ENCODE data around the gene PRDM8. TPM values are rescaled to one million over a fixed set of nuclear protein-coding genes. Genes with fewer than 3 reads are reported as not detected.

The PRDM8 gene
- total and polyA plus RNA-seq, 2 donors (not counting 1 experiment from before 2014, with no cell fraction given): 20.0 to 35.6 TPM

GRCh38 chr4:80155316-80155982 is 41.9 kb upstream of the PRDM8 start:
- peaks cover 3% of the 10 kb centered on the region for H3K9me3 Mint-ChIP-seq (ENCODE audit: insufficient read depth)
- H3K4me3 Mint-ChIP-seq: no peak overlapping the region
- Histone ChIP-seq H4K20me1 (ENCODE audit: control insufficient read depth, insufficient read depth, low read length, poor library complexity, severe bottlenecking) (no peaks in the 10 kb centered on the region), H3K27me3 (replicated peaks in 1 of 4; ENCODE audit: control extremely low read depth in 1 of 4, control insufficient read depth in 3 of 4, insufficient read depth in 4 of 4, low read length in 3 of 4) (no peaks in the 10 kb centered on the region), H3K36me3 (replicated peaks in 1 of 2; ENCODE audit: control extremely low read depth in 1 of 2, control insufficient read depth in 1 of 2, extremely low read depth in 1 of 2, insufficient read depth in 2 of 2, low read length in 1 of 2) (no peaks in the 10 kb centered on the region), H3K4me3 (ENCODE audit: control extremely low read depth in 1 of 5, extremely low read depth in 1 of 5, insufficient read depth in 1 of 5, low read depth in 2 of 5, low read length in 4 of 5) (no peak overlapping the region), H3K9me3 (ENCODE audit: control extremely low read depth in 1 of 3, control insufficient read depth in 2 of 3, insufficient read depth in 1 of 3, low read length in 2 of 3) (peaks cover 0 to 2% (median 0%) of the 10 kb centered on the region in 3 donors), H3K79me2 (ENCODE audit: control insufficient read depth, insufficient read depth, low read length) (no peaks in the 10 kb centered on the region), H3K9ac (ENCODE audit: low read length) (no peak overlapping the region), H3K4me1 (ENCODE audit: control insufficient read depth in 2 of 2, insufficient read depth in 2 of 2, low read length in 2 of 2) (no peaks in the 10 kb centered on the region), H3K27ac (ENCODE audit: low read length in 2 of 2) (no peak overlapping the region), H3K4me2 (replicated peaks; ENCODE audit: low read depth, low read length, poor library complexity, severe bottlenecking) (no peak overlapping the region), H2AFZ (ENCODE audit: insufficient read depth, low read depth, low read length, poor library complexity, severe bottlenecking) (no peak overlapping the region)
- WGBS (ENCODE audit: insufficient coverage): no CpG with 5 or more reads among the region's 2 CpGs
- ATAC-seq (ENCODE audit: low read depth) (no peak), DNase-seq (no peak)
- H3K4me1 Mint-ChIP-seq: no peaks in the 10 kb centered on the region
- intact Hi-C loops (cut with micrococcal nuclease): no loop called here
- peaks cover 11% of the 10 kb centered on the region for H3K27me3 Mint-ChIP-seq
- no peak for TF ChIP-seq CTCF (IDR thresholded peaks at IDR 0.05)
- TF ChIP-seq EZH2 (IDR thresholded peaks at IDR 0.05; ENCODE audit: borderline replicate concordance, insufficient read depth, low read depth, low read length, poor library complexity, severe bottlenecking): no peak
- ChIA-PET CTCF (interaction anchor here (1.0 to 1.5 kb wide), 2 partner anchors 16 to 28 kb away, joined by 3 to 5 read pairs; no protein-coding TSS in a partner anchor), POLR2A (no interaction called here)
- H3K27ac Mint-ChIP-seq: no peak overlapping the region

GRCh38 chr4:80156410-80156809 is 40.9 kb upstream of the PRDM8 start:
- ChIA-PET CTCF (interaction anchor here (0.6 to 1.0 kb wide), 4 partner anchors 14 to 31 kb away, joined by 3 read pairs; no protein-coding TSS in a partner anchor), POLR2A (no interaction called here)
- H3K4me3 Mint-ChIP-seq: no peak overlapping the region
- Histone ChIP-seq H4K20me1 (ENCODE audit: control insufficient read depth, insufficient read depth, low read length, poor library complexity, severe bottlenecking) (no peaks in the 10 kb centered on the region), H3K27me3 (replicated peaks in 1 of 4; ENCODE audit: control extremely low read depth in 1 of 4, control insufficient read depth in 3 of 4, insufficient read depth in 4 of 4, low read length in 3 of 4) (no peaks in the 10 kb centered on the region), H3K27ac (ENCODE audit: low read length in 2 of 2) (no peak overlapping the region), H3K36me3 (replicated peaks in 1 of 2; ENCODE audit: control extremely low read depth in 1 of 2, control insufficient read depth in 1 of 2, extremely low read depth in 1 of 2, insufficient read depth in 2 of 2, low read length in 1 of 2) (no peaks in the 10 kb centered on the region), H3K9me3 (ENCODE audit: control extremely low read depth in 1 of 3, control insufficient read depth in 2 of 3, insufficient read depth in 1 of 3, low read length in 2 of 3) (peaks cover 0 to 2% (median 0%) of the 10 kb centered on the region in 3 donors), H3K4me2 (replicated peaks; ENCODE audit: low read depth, low read length, poor library complexity, severe bottlenecking) (no peak overlapping the region), H3K79me2 (ENCODE audit: control insufficient read depth, insufficient read depth, low read length) (no peaks in the 10 kb centered on the region), H2AFZ (ENCODE audit: insufficient read depth, low read depth, low read length, poor library complexity, severe bottlenecking) (no peak overlapping the region), H3K4me1 (ENCODE audit: control insufficient read depth in 2 of 2, insufficient read depth in 2 of 2, low read length in 2 of 2) (no peaks in the 10 kb centered on the region), H3K4me3 (ENCODE audit: control extremely low read depth in 1 of 5, extremely low read depth in 1 of 5, insufficient read depth in 1 of 5, low read depth in 2 of 5, low read length in 4 of 5) (no peak overlapping the region), H3K9ac (ENCODE audit: low read length) (no peak overlapping the region)
- intact Hi-C loops (cut with micrococcal nuclease): loop anchor here (2.0 kb wide), 1 partner anchor 16 kb away; no protein-coding TSS in a partner anchor
- no peaks in the 10 kb centered on the region for H3K4me1 Mint-ChIP-seq
- peaks cover 11% of the 10 kb centered on the region for H3K27me3 Mint-ChIP-seq
- ATAC-seq (ENCODE audit: low read depth) (no peak), DNase-seq (no peak)
- no CpG with 5 or more reads among the region's 2 CpGs for WGBS (ENCODE audit: insufficient coverage)
- H3K9me3 Mint-ChIP-seq (ENCODE audit: insufficient read depth): peaks cover 3% of the 10 kb centered on the region
- H3K27ac Mint-ChIP-seq: no peak overlapping the region
- TF ChIP-seq CTCF (IDR thresholded peaks at IDR 0.05): no peak
- TF ChIP-seq EZH2 (IDR thresholded peaks at IDR 0.05; ENCODE audit: borderline replicate concordance, insufficient read depth, low read depth, low read length, poor library complexity, severe bottlenecking): no peak
